ENCODE measurements around the gene SLK. TPM values are rescaled to one million over a fixed set of nuclear protein-coding genes. Genes with fewer than 3 reads are reported as not detected.

Gene SLK
- total and polyA plus RNA-seq, 7 experiments from 2014 or later = 6.1 to 32.2 (median 23.7) TPM

GRCh38 chr10:104038958-104039752 is 72.2 kb downstream of the SLK start:
- no peak for ATAC-seq
- Histone ChIP-seq H3K4me1 (ENCODE audit: control insufficient read depth in 2 of 2, insufficient read depth in 2 of 2, low read length in 2 of 2) (no peaks in the 10 kb centered on the region), H3K27ac (ENCODE audit: low read depth, low read length) (no peak overlapping the region), H3K36me3 (ENCODE audit: control insufficient read depth in 2 of 3, insufficient read depth in 3 of 3, low read length in 3 of 3) (no peaks in the 10 kb centered on the region), H3K9me3 (ENCODE audit: control insufficient read depth in 2 of 3, low read length in 3 of 3) (no peaks in the 10 kb centered on the region), H3K27me3 (ENCODE audit: control insufficient read depth in 2 of 2, insufficient read depth in 2 of 2, low read length in 2 of 2) (no peaks in the 10 kb centered on the region), H3K4me3 (ENCODE audit: low read length) (no peak overlapping the region)
- intact Hi-C loops (cut with micrococcal nuclease) = no loop called here
- ChIA-PET CTCF (no interaction called here), POLR2A (no interaction called here)
- Mint-ChIP-seq H3K4me1 (peaks cover 0 to 2% (median 0%) of the 10 kb centered on the region in 7 donors), H3K9me3 (peaks cover 0 to 1% (median 0%) of the 10 kb centered on the region in 11 donors), H3K36me3 (no peaks in the 10 kb centered on the region), H3K4me3 (no peak overlapping the region), H3K27me3 (no peaks in the 10 kb centered on the region), H3K27ac (peak overlapping the region in 2 of 9 donors; percentile 16 to 50)
- no peak for DNase-seq

GRCh38 chr10:104040382-104040781 is 73.4 kb downstream of the SLK start:
- Mint-ChIP-seq H3K4me3 (no peak overlapping the region), H3K27ac (peak overlapping the region in 1 of 9 donors; percentile 49), H3K27me3 (no peaks in the 10 kb centered on the region), H3K4me1 (peaks cover 0 to 2% (median 0%) of the 10 kb centered on the region in 7 donors), H3K36me3 (no peaks in the 10 kb centered on the region), H3K9me3 (peaks cover 0 to 1% (median 0%) of the 10 kb centered on the region in 11 donors)
- no peaks in the 10 kb centered on the region for H3K9me3 ChIP-seq (ENCODE audit: control insufficient read depth in 2 of 3, low read length in 3 of 3)
- ATAC-seq (no peak), DNase-seq (no peak)
- intact Hi-C loops (cut with micrococcal nuclease) = no loop called here
- ChIA-PET CTCF (no interaction called here), POLR2A (no interaction called here)
- no peak overlapping the region for H3K27ac ChIP-seq (ENCODE audit: low read depth, low read length)
- H3K4me1 ChIP-seq (ENCODE audit: control insufficient read depth in 2 of 2, insufficient read depth in 2 of 2, low read length in 2 of 2) = no peaks in the 10 kb centered on the region
- no peaks in the 10 kb centered on the region for H3K36me3 ChIP-seq (ENCODE audit: control insufficient read depth in 2 of 3, insufficient read depth in 3 of 3, low read length in 3 of 3)
- H3K27me3 ChIP-seq (ENCODE audit: control insufficient read depth in 2 of 2, insufficient read depth in 2 of 2, low read length in 2 of 2) = no peaks in the 10 kb centered on the region
- no peak overlapping the region for H3K4me3 ChIP-seq (ENCODE audit: low read length)

GRCh38 chr10:104040862-104041789 is 74.2 kb downstream of the SLK start:
- Mint-ChIP-seq H3K9me3 (peaks cover 0 to 1% (median 0%) of the 10 kb centered on the region in 11 donors), H3K27me3 (no peaks in the 10 kb centered on the region), H3K27ac (no peak overlapping the region), H3K36me3 (no peaks in the 10 kb centered on the region), H3K4me3 (no peak overlapping the region), H3K4me1 (peaks cover 0 to 2% (median 0%) of the 10 kb centered on the region in 7 donors)
- no peaks in the 10 kb centered on the region for H3K4me1 ChIP-seq (ENCODE audit: control insufficient read depth in 2 of 2, insufficient read depth in 2 of 2, low read length in 2 of 2)
- intact Hi-C loops (cut with micrococcal nuclease) = no loop called here
- POLR2A ChIA-PET = no interaction called here
- H3K4me3 ChIP-seq (ENCODE audit: low read length) = no peak overlapping the region
- no peak for ATAC-seq
- no peak for DNase-seq
- no peak overlapping the region for H3K27ac ChIP-seq (ENCODE audit: low read depth, low read length)
- H3K36me3 ChIP-seq (ENCODE audit: control insufficient read depth in 2 of 3, insufficient read depth in 3 of 3, low read length in 3 of 3) = no peaks in the 10 kb centered on the region
- no peaks in the 10 kb centered on the region for H3K9me3 ChIP-seq (ENCODE audit: control insufficient read depth in 2 of 3, low read length in 3 of 3)
- CTCF ChIA-PET = no interaction called here
- no peaks in the 10 kb centered on the region for H3K27me3 ChIP-seq (ENCODE audit: control insufficient read depth in 2 of 2, insufficient read depth in 2 of 2, low read length in 2 of 2)

- ATAC-seq = no peak
- Mint-ChIP-seq H3K4me1 (peaks cover 0 to 2% (median 0%) of the 10 kb centered on the region in 7 donors), H3K27me3 (no peaks in the 10 kb centered on the region), H3K36me3 (no peaks in the 10 kb centered on the region), H3K9me3 (peaks cover 0 to 1% (median 0%) of the 10 kb centered on the region in 11 donors), H3K4me3 (no peak overlapping the region), H3K27ac (peak overlapping the region in 1 of 9 donors; percentile 67)
- Histone ChIP-seq H3K27ac (ENCODE audit: low read depth, low read length) (no peak overlapping the region), H3K36me3 (ENCODE audit: control insufficient read depth in 2 of 3, insufficient read depth in 3 of 3, low read length in 3 of 3) (no peaks in the 10 kb centered on the region), H3K4me1 (ENCODE audit: control insufficient read depth in 2 of 2, insufficient read depth in 2 of 2, low read length in 2 of 2) (no peaks in the 10 kb centered on the region), H3K4me3 (ENCODE audit: low read length) (no peak overlapping the region), H3K9me3 (ENCODE audit: control insufficient read depth in 2 of 3, low read length in 3 of 3) (no peaks in the 10 kb centered on the region), H3K27me3 (ENCODE audit: control insufficient read depth in 2 of 2, insufficient read depth in 2 of 2, low read length in 2 of 2) (no peaks in the 10 kb centered on the region)
- intact Hi-C loops (cut with micrococcal nuclease) = no loop called here
- POLR2A ChIA-PET = no interaction called here
- DNase-seq = peak in 1 of 9 donors; percentile 13
- CTCF ChIA-PET = interaction anchor here (0.6 kb wide), 1 partner anchor 99 kb away, joined by 3 read pairs; no protein-coding TSS in a partner anchor
Observed at GRCh38 chr10:104041891-104042535, 75.1 kb downstream of the SLK start.

- no peaks in the 10 kb centered on the region for H3K27me3 Mint-ChIP-seq
- Histone ChIP-seq H3K36me3 (ENCODE audit: control insufficient read depth in 2 of 3, insufficient read depth in 3 of 3, low read length in 3 of 3) (no peaks in the 10 kb centered on the region), H3K4me1 (ENCODE audit: control insufficient read depth in 2 of 2, insufficient read depth in 2 of 2, low read length in 2 of 2) (no peaks in the 10 kb centered on the region), H3K4me3 (ENCODE audit: low read length) (no peak overlapping the region), H3K9me3 (ENCODE audit: control insufficient read depth in 2 of 3, low read length in 3 of 3) (no peaks in the 10 kb centered on the region), H3K27ac (ENCODE audit: low read depth, low read length) (no peak overlapping the region), H3K27me3 (ENCODE audit: control insufficient read depth in 2 of 2, insufficient read depth in 2 of 2, low read length in 2 of 2) (no peaks in the 10 kb centered on the region)
- ChIA-PET POLR2A (no interaction called here), CTCF (no interaction called here)
- H3K27ac Mint-ChIP-seq = no peak overlapping the region
- H3K4me1 Mint-ChIP-seq = peaks cover 0 to 2% (median 0%) of the 10 kb centered on the region in 7 donors
- DNase-seq = no peak
- no peak for ATAC-seq
- peaks cover 0 to 1% (median 0%) of the 10 kb centered on the region in 11 donors for H3K9me3 Mint-ChIP-seq
- no peak overlapping the region for H3K4me3 Mint-ChIP-seq
- H3K36me3 Mint-ChIP-seq = peaks cover 0 to 2% (median 0%) of the 10 kb centered on the region in 5 donors
- intact Hi-C loops (cut with micrococcal nuclease) = no loop called here
Observed at GRCh38 chr10:104043185-104043830, 76.4 kb downstream of the SLK start.

- peaks cover 0 to 4% (median 0%) of the 10 kb centered on the region in 5 donors for H3K36me3 Mint-ChIP-seq
- H3K4me1 Mint-ChIP-seq = peaks cover 0 to 2% (median 0%) of the 10 kb centered on the region in 7 donors
- POLR2A ChIA-PET = no interaction called here
- Histone ChIP-seq H3K27ac (ENCODE audit: low read depth, low read length) (no peak overlapping the region), H3K4me1 (ENCODE audit: control insufficient read depth in 2 of 2, insufficient read depth in 2 of 2, low read length in 2 of 2) (no peaks in the 10 kb centered on the region), H3K36me3 (ENCODE audit: control insufficient read depth in 2 of 3, insufficient read depth in 3 of 3, low read length in 3 of 3) (no peaks in the 10 kb centered on the region), H3K9me3 (ENCODE audit: control insufficient read depth in 2 of 3, low read length in 3 of 3) (no peaks in the 10 kb centered on the region), H3K4me3 (ENCODE audit: low read length) (no peak overlapping the region), H3K27me3 (ENCODE audit: control insufficient read depth in 2 of 2, insufficient read depth in 2 of 2, low read length in 2 of 2) (no peaks in the 10 kb centered on the region)
- peaks cover 0 to 1% (median 0%) of the 10 kb centered on the region in 11 donors for H3K9me3 Mint-ChIP-seq
- DNase-seq = no peak
- H3K27me3 Mint-ChIP-seq = no peaks in the 10 kb centered on the region
- H3K27ac Mint-ChIP-seq = no peak overlapping the region
- intact Hi-C loops (cut with micrococcal nuclease) = no loop called here
- H3K4me3 Mint-ChIP-seq = no peak overlapping the region
- CTCF ChIA-PET = no interaction called here
- no peak for ATAC-seq
Observed at GRCh38 chr10:104043854-104044253, 76.9 kb downstream of the SLK start.

Data from naive thymus-derived CD4-positive, alpha-beta T cell (primary cell).